ENCODE data around the gene SLC66A2. TPM values are rescaled to one million over a fixed set of nuclear protein-coding genes. Genes with fewer than 3 reads are reported as not detected.

Gene SLC66A2
- total RNA-seq, 4 donors from 2014 or later = 27.0 to 46.4 (median 41.5) TPM

DNA sequence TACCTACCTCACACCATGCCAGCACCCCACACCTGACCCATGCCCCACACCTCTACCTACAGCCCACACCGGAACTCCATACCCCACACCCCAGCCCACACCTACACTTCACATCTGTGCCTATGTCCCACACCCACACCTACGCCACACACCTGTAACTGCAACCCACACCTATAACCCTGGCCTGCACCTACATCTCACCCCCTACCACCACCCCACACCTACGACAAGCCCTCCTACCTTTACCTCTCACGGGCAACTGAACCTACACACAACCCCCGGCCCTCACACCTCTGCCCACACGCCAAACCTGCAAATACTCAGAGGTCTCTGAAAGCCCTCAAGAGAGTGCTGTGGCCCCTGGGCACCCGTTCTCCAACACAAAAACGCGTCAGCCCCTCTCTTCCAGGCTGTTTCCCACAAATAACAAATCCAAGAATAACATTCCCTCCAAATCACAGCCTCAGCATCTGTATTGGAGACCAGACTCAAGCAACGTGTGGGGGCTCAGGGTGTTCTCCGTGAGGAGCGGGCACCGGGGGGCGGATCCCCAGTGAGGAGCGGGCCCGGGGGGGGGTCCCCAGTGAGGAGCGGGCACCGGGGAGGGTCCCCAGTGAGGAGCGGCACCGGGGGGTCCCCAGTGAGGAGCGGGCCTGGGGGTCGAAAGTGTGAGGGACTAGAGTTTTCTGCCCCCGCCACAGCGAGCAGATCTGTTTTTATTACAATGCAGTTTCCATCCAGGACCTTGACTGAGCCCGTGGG lies 33.4 kb downstream of the SLC66A2 start:
- H3K4me3 ChIP-seq = no peak overlapping the region
- peaks cover 0 to 3% (median 0%) of the 10 kb centered on the region in 4 donors for H3K4me1 ChIP-seq
- intact Hi-C loops (cut with DNase I) = no loop called here
- H3K36me3 ChIP-seq = peaks cover 17 to 68% (median 59%) of the 10 kb centered on the region in 4 donors
- TF ChIP-seq EP300 (IDR thresholded peaks at IDR 0.05) (no peak), POLR2A (IDR thresholded peaks at IDR 0.05; ENCODE audit: low read depth) (no peak), POLR2AphosphoS5 (IDR thresholded peaks at IDR 0.05) (no peak)
- TF ChIP-seq, protein P1, sequence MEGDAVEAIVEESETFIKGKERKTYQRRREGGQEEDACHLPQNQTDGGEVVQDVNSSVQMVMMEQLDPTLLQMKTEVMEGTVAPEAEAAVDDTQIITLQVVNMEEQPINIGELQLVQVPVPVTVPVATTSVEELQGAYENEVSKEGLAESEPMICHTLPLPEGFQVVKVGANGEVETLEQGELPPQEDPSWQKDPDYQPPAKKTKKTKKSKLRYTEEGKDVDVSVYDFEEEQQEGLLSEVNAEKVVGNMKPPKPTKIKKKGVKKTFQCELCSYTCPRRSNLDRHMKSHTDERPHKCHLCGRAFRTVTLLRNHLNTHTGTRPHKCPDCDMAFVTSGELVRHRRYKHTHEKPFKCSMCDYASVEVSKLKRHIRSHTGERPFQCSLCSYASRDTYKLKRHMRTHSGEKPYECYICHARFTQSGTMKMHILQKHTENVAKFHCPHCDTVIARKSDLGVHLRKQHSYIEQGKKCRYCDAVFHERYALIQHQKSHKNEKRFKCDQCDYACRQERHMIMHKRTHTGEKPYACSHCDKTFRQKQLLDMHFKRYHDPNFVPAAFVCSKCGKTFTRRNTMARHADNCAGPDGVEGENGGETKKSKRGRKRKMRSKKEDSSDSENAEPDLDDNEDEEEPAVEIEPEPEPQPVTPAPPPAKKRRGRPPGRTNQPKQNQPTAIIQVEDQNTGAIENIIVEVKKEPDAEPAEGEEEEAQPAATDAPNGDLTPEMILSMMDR (IDR thresholded peaks at IDR 0.05) = no peak
- H3K9me3 ChIP-seq = no peaks in the 10 kb centered on the region
- H3K27me3 ChIP-seq = no peaks in the 10 kb centered on the region
- H3K27ac ChIP-seq (replicated peaks in 1 of 4) = no peak overlapping the region
- DNase-seq (ENCODE audit: extremely low spot score) = no peak
- 95% methylated on average over 19 of the region's 25 CpGs for WGBS

GRCh38 chr18:79917169-79917852 lies 34.1 kb downstream of the SLC66A2 start:
- no peak for DNase-seq (ENCODE audit: extremely low spot score)
- no peaks in the 10 kb centered on the region for H3K27me3 ChIP-seq
- no peak overlapping the region for H3K27ac ChIP-seq (replicated peaks in 1 of 4)
- TF ChIP-seq POLR2AphosphoS5 (IDR thresholded peaks at IDR 0.05) = no peak
- TF ChIP-seq, protein P1 (IDR thresholded peaks at IDR 0.05) = no peak
- no peak for TF ChIP-seq POLR2A (IDR thresholded peaks at IDR 0.05; ENCODE audit: low read depth)
- intact Hi-C loops (cut with DNase I) = no loop called here
- 96% methylated on average over 16 of the region's 28 CpGs for WGBS
- H3K4me3 ChIP-seq = no peak overlapping the region
- H3K9me3 ChIP-seq = no peaks in the 10 kb centered on the region
- H3K36me3 ChIP-seq = peaks cover 17 to 71% (median 65%) of the 10 kb centered on the region in 4 donors
- H3K4me1 ChIP-seq = no peaks in the 10 kb centered on the region

DNA sequence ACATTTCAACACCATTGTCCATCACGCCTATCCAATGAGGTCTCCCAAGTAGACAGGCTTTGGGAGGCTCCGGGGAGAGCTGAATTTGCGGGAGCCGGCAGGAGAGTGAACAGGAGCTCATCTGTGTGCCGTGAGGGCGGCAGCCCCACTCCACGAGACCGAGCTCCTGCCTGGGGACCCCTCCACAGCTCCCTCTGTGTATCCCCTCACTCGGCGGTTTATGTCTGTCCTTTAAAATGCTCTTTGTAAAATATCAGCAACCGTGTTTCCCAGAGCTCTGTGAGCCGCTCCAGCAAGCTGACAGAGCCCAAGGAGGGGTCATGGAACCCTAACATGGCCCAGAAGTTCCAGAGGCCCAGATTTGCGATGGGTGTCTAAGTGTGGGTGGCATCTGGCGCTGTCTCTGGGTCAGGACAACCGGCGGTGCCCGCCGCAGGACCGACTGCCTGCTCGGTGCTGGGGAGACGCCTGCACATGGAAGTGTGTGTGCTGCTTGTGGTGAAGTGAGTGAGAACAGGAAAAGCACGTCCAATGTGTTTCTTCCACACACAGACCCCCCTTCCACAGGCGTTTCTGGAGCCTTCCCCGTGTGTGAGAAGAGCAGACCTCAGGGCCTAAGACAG lies 34.8 kb downstream of the SLC66A2 start:
- Histone ChIP-seq H3K27ac (replicated peaks in 1 of 4) (no peak overlapping the region), H3K4me3 (no peak overlapping the region), H3K4me1 (no peaks in the 10 kb centered on the region), H3K36me3 (peaks cover 17 to 73% (median 66%) of the 10 kb centered on the region in 4 donors), H3K9me3 (no peaks in the 10 kb centered on the region), H3K27me3 (no peaks in the 10 kb centered on the region)
- WGBS = 97% methylated on average over 24 of the region's 24 CpGs
- TF ChIP-seq POLR2A (IDR thresholded peaks at IDR 0.05; ENCODE audit: low read depth) = no peak
- intact Hi-C loops (cut with DNase I) = no loop called here
- peak; percentile 83 for DNase-seq (ENCODE audit: extremely low spot score)

- Histone ChIP-seq H3K36me3 (peaks cover 17 to 79% (median 67%) of the 10 kb centered on the region in 4 donors), H3K27me3 (no peaks in the 10 kb centered on the region), H3K27ac (replicated peaks in 1 of 4) (no peak overlapping the region), H3K9me3 (no peaks in the 10 kb centered on the region), H3K4me1 (no peaks in the 10 kb centered on the region), H3K4me3 (no peak overlapping the region)
- WGBS = 65% methylated on average over 25 of the region's 26 CpGs
- intact Hi-C loops (cut with DNase I) = no loop called here
- DNase-seq (ENCODE audit: extremely low spot score) = no peak
- TF ChIP-seq, protein P1 (IDR thresholded peaks at IDR 0.05) = no peak
- TF ChIP-seq EP300 (IDR thresholded peaks at IDR 0.05) (no peak), POLR2A (IDR thresholded peaks at IDR 0.05; ENCODE audit: low read depth) (no peak), POLR2AphosphoS5 (IDR thresholded peaks at IDR 0.05) (no peak)
These were observed 35.3 kb downstream of the SLC66A2 start for GRCh38 chr18:79916128-79916494.

Measured in esophagus muscularis mucosa (tissue), 4 donors.